ENCODE results near the gene YWHAG. TPM values are rescaled to one million over a fixed set of nuclear protein-coding genes. Genes with fewer than 3 reads are reported as not detected.

The YWHAG gene
- total and polyA plus RNA-seq, 4 donors: 11.6 to 46.7 (median 43.5) TPM

DNA sequence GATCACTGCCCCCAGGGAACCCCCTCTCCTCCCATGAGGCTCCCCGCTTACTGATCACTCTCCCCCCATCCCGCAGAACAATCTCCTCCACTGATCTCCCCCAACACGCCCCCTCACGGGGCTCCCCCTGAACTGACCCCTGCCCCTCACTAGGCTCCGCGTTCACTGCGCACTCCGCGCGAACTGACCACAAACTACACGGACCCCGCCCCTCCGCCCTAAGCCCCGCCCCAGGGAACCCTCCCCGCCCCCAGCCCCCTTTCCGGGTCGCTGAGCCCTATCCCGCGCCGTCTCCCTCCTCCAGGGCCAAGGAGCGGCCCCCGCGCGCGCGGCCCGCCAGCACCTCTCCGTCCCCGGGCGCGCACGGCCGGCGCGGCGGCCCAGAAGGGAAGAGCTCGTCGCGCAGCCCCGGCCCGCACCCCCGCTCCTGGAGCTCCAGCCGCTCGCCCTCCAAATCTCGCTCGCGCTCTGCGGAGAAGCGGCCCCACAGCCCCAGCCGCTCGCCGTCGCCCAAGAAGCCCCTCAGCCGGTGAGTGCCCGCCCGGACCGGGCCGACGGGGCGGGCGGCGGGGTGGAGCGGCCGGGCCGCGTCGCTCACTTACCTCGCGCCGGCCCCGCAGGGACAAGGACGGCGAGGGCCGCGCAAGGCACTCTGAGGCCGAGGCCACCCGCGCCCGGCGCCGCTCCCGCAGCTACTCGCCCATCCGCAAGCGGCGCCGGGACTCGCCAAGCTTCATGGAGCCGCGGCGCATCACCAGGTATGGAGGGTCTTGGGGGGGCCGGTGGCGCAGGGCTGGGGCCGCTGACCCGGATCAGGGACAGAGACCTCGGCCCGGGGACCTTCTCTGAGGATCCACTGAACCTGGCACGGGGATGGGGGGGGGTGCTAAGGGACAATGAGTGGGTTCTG is 76.2 kb downstream of the YWHAG start:
- no peak for DNase-seq (ENCODE audit: low spot score)
- Histone ChIP-seq H3K9me3 (ENCODE audit: control insufficient read depth in 4 of 4, low read length in 3 of 4) (no peaks in the 10 kb centered on the region), H3K36me3 (ENCODE audit: control insufficient read depth in 4 of 4, insufficient read depth in 3 of 4, low read depth in 1 of 4, low read length in 3 of 4) (no peaks in the 10 kb centered on the region), H3K27me3 (ENCODE audit: control insufficient read depth in 4 of 4, insufficient read depth in 4 of 4, low read length in 3 of 4) (peaks cover 0 to 6% (median 3%) of the 10 kb centered on the region in 4 donors), H3K27ac (ENCODE audit: low read depth in 1 of 2, low read length in 2 of 2) (no peak overlapping the region), H3K4me3 (ENCODE audit: low read depth in 1 of 3, low read length in 3 of 3) (peak overlapping the region in 1 of 3 donors; percentile 51), H3K4me1 (ENCODE audit: control insufficient read depth in 4 of 4, insufficient read depth in 4 of 4, low read length in 3 of 4) (peaks cover 0 to 15% (median 7%) of the 10 kb centered on the region in 4 donors), H3K9ac (ENCODE audit: low read depth in 1 of 2, low read length in 2 of 2) (no peak overlapping the region)
- 4% methylated on average over 98 of the region's 98 CpGs for WGBS
- TF ChIP-seq HNF4G (IDR thresholded peaks at IDR 0.05) (no peak), SP1 (IDR thresholded peaks at IDR 0.05) (no peak), JUND (IDR thresholded peaks at IDR 0.05) (no peak), FOXA2 (IDR thresholded peaks at IDR 0.05) (no peak), RAD21 (IDR thresholded peaks at IDR 0.05) (no peak), EGR1 (IDR thresholded peaks at IDR 0.05; ENCODE audit: low read depth in 2 of 2) (no peak)
- TF ChIP-seq, protein P1, sequence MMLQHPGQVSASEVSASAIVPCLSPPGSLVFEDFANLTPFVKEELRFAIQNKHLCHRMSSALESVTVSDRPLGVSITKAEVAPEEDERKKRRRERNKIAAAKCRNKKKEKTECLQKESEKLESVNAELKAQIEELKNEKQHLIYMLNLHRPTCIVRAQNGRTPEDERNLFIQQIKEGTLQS (IDR thresholded peaks at IDR 0.05): no peak
- TF ChIP-seq, protein P2, sequence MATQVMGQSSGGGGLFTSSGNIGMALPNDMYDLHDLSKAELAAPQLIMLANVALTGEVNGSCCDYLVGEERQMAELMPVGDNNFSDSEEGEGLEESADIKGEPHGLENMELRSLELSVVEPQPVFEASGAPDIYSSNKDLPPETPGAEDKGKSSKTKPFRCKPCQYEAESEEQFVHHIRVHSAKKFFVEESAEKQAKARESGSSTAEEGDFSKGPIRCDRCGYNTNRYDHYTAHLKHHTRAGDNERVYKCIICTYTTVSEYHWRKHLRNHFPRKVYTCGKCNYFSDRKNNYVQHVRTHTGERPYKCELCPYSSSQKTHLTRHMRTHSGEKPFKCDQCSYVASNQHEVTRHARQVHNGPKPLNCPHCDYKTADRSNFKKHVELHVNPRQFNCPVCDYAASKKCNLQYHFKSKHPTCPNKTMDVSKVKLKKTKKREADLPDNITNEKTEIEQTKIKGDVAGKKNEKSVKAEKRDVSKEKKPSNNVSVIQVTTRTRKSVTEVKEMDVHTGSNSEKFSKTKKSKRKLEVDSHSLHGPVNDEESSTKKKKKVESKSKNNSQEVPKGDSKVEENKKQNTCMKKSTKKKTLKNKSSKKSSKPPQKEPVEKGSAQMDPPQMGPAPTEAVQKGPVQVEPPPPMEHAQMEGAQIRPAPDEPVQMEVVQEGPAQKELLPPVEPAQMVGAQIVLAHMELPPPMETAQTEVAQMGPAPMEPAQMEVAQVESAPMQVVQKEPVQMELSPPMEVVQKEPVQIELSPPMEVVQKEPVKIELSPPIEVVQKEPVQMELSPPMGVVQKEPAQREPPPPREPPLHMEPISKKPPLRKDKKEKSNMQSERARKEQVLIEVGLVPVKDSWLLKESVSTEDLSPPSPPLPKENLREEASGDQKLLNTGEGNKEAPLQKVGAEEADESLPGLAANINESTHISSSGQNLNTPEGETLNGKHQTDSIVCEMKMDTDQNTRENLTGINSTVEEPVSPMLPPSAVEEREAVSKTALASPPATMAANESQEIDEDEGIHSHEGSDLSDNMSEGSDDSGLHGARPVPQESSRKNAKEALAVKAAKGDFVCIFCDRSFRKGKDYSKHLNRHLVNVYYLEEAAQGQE (IDR thresholded peaks at IDR 0.05): no peak

DNA sequence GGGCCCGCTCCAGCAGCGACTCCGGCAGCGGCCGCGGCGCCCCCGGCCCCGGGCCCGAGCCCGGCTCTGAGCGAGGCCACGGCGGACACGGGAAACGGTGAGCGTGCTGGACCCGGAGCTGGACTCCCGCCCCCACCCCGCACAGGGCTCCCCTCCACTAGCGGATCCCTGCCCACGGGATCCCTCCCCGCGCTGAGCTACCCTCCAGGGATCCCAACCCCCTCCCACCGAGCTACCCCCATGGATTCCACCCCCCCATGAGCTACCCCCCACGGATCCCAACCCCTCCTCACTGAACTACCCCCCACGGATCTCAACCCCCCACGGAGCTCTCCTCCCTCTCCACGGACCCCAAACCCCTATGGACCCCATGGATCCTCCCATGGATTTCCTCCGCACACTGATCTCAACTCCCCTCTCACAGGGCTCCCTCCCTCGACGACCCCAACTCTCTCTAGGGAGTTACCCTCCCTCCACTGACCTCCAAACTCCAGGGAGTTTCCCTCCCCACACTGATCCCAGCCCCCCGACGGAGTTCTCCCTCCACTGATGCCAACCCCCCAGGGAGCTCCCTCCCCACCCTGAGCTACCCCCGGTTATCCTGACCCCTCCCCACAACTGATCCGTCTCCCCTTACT is 77.0 kb downstream of the YWHAG start:
- WGBS: 4% methylated on average over 36 of the region's 36 CpGs
- Histone ChIP-seq H3K36me3 (ENCODE audit: control insufficient read depth in 4 of 4, insufficient read depth in 3 of 4, low read depth in 1 of 4, low read length in 3 of 4) (no peaks in the 10 kb centered on the region), H3K9ac (ENCODE audit: low read depth in 1 of 2, low read length in 2 of 2) (no peak overlapping the region), H3K9me3 (ENCODE audit: control insufficient read depth in 4 of 4, low read length in 3 of 4) (no peaks in the 10 kb centered on the region), H3K27ac (ENCODE audit: low read depth in 1 of 2, low read length in 2 of 2) (no peak overlapping the region), H3K4me1 (ENCODE audit: control insufficient read depth in 4 of 4, insufficient read depth in 4 of 4, low read length in 3 of 4) (peaks cover 0 to 15% (median 7%) of the 10 kb centered on the region in 4 donors), H3K4me3 (ENCODE audit: low read depth in 1 of 3, low read length in 3 of 3) (peak overlapping the region in 1 of 3 donors; percentile 51), H3K27me3 (ENCODE audit: control insufficient read depth in 4 of 4, insufficient read depth in 4 of 4, low read length in 3 of 4) (peaks cover 0 to 6% (median 3%) of the 10 kb centered on the region in 4 donors)
- TF ChIP-seq RXRA (IDR thresholded peaks at IDR 0.05) (no peak), FOXA2 (IDR thresholded peaks at IDR 0.05) (no peak)
- TF ChIP-seq, protein P1 (IDR thresholded peaks at IDR 0.05): no peak
- no peak for DNase-seq (ENCODE audit: low spot score)

DNA sequence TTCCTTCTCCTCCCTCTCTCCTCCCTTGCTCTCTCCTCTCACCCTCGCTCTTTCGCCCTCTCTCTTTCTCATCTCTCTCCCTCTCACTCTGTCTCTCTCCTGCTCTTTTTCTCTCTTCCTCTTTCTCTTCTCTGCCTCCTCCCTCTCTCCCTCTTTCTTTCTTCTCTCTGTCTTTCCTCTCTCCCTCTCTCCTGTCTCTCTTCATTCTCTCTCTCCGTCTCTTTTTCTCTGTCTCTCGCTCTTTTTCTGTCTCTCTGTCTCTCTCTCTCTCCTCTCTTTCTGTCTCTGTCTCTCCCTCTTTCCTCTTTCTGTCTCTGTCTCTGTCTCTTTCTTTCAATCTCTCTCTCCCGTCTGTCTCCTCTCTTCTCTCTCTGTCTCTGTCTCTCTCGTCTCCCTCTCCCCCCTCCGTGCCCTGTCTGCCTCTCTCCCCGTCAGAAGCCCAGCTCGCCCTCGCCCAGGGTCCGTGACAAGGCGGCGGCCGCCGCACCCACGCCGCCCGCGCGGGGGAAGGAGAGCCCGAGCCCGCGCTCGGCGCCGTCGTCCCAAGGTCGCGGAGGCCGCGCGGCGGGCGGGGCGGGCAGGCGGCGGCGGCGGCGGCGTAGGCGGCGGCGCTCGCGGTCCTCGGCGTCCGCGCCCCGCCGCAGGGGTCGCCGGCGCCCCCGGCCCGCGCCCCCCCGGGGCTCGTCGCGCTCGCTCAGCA is 77.6 kb downstream of the YWHAG start:
- peaks cover 0 to 6% (median 3%) of the 10 kb centered on the region in 4 donors for H3K27me3 ChIP-seq (ENCODE audit: control insufficient read depth in 4 of 4, insufficient read depth in 4 of 4, low read length in 3 of 4)
- H3K27ac ChIP-seq (ENCODE audit: low read depth in 1 of 2, low read length in 2 of 2): no peak overlapping the region
- WGBS: 3% methylated on average over 63 of the region's 63 CpGs
- H3K9me3 ChIP-seq (ENCODE audit: control insufficient read depth in 4 of 4, low read length in 3 of 4): no peaks in the 10 kb centered on the region
- peaks cover 0 to 15% (median 7%) of the 10 kb centered on the region in 4 donors for H3K4me1 ChIP-seq (ENCODE audit: control insufficient read depth in 4 of 4, insufficient read depth in 4 of 4, low read length in 3 of 4)
- no peak for DNase-seq (ENCODE audit: low spot score)
- H3K4me3 ChIP-seq (ENCODE audit: low read depth in 1 of 3, low read length in 3 of 3): peak overlapping the region in 1 of 3 donors; percentile 48
- H3K36me3 ChIP-seq (ENCODE audit: control insufficient read depth in 4 of 4, insufficient read depth in 3 of 4, low read depth in 1 of 4, low read length in 3 of 4): no peaks in the 10 kb centered on the region
- no peak overlapping the region for H3K9ac ChIP-seq (ENCODE audit: low read depth in 1 of 2, low read length in 2 of 2)
- TF ChIP-seq YY1 (IDR thresholded peaks at IDR 0.05) (no peak), JUND (IDR thresholded peaks at IDR 0.05) (no peak), FOXA1 (IDR thresholded peaks at IDR 0.05) (no peak), SP1 (IDR thresholded peaks at IDR 0.05) (no peak), TAF1 (conservative IDR thresholded peaks at IDR 0.05) (no peak), EGR1 (IDR thresholded peaks at IDR 0.05; ENCODE audit: low read depth in 2 of 2) (no peak), ZBTB33 (IDR thresholded peaks at IDR 0.05) (no peak), RAD21 (IDR thresholded peaks at IDR 0.05) (no peak), MAX (IDR thresholded peaks at IDR 0.05) (no peak), RXRA (IDR thresholded peaks at IDR 0.05) (no peak)
- TF ChIP-seq, protein P3, sequence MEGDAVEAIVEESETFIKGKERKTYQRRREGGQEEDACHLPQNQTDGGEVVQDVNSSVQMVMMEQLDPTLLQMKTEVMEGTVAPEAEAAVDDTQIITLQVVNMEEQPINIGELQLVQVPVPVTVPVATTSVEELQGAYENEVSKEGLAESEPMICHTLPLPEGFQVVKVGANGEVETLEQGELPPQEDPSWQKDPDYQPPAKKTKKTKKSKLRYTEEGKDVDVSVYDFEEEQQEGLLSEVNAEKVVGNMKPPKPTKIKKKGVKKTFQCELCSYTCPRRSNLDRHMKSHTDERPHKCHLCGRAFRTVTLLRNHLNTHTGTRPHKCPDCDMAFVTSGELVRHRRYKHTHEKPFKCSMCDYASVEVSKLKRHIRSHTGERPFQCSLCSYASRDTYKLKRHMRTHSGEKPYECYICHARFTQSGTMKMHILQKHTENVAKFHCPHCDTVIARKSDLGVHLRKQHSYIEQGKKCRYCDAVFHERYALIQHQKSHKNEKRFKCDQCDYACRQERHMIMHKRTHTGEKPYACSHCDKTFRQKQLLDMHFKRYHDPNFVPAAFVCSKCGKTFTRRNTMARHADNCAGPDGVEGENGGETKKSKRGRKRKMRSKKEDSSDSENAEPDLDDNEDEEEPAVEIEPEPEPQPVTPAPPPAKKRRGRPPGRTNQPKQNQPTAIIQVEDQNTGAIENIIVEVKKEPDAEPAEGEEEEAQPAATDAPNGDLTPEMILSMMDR (IDR thresholded peaks at IDR 0.05; ENCODE audit: low read depth, low read length, missing input control): no peak
- TF ChIP-seq, protein P1 (IDR thresholded peaks at IDR 0.05): no peak
